HepG2 (cell line): ENCODE results near the gene GGCT. TPM values are rescaled to one million over a fixed set of nuclear protein-coding genes. Genes with fewer than 3 reads are reported as not detected.
A peak's percentile ranks its signal among the peaks of the same experiment; 100 is the strongest.

Source experiments
- AHR ChIP-seq: IDR thresholded peaks from 2 replicates; pipeline ENCODE4 v1.6.1; 2018; ENCODE audit warnings: missing genetic modification reagents, missing compliant biosample characterization
- BCL3 ChIP-seq: sonication (generic); formaldehyde crosslinking; IDR thresholded peaks from 2 replicates; pipeline ENCODE4 v1.5.1; 2020; ENCODE audit warnings: mild to moderate bottlenecking, missing genetic modification reagents, moderate library complexity
- E2F1 ChIP-seq: sonication (generic); formaldehyde crosslinking; IDR thresholded peaks from 2 replicates; pipeline ENCODE4 v1.5.0; 2020; ENCODE audit warnings: missing genetic modification reagents
- ETV6 ChIP-seq: sonication (generic); formaldehyde crosslinking; conservative IDR thresholded peaks from 2 replicates; pipeline ENCODE4 v1.4.0; 2020; ENCODE audit warnings: missing genetic modification reagents
- HIVEP1 ChIP-seq: sonication (generic); formaldehyde crosslinking; IDR thresholded peaks from 2 replicates; pipeline ENCODE4 v1.4.0; 2020; ENCODE audit warnings: mild to moderate bottlenecking, missing genetic modification reagents
- HOXA7 ChIP-seq: sonication (generic); formaldehyde crosslinking; IDR thresholded peaks from 2 replicates; pipeline ENCODE4 v1.8.1; 2022; ENCODE audit warnings: mild to moderate bottlenecking, missing genetic modification reagents, moderate library complexity
- KDM5A ChIP-seq: fragments of 200-600 bp; sonication (generic); IDR thresholded peaks from 2 replicates; pipeline ENCODE4 v1.7.0; 2018; ENCODE audit warnings: antibody characterized with exemption, mild to moderate bottlenecking, low read length, borderline replicate concordance
- KLF16 ChIP-seq, 2 experiments: sonication (generic) in 1 of 2; formaldehyde crosslinking in 1 of 2; IDR thresholded peaks; 2 replicates each; pipeline versions ENCODE4 v1.6.1 to v1.8.0; 2016 to 2023; ENCODE audit warnings: missing genetic modification reagents in 2 of 2, missing compliant biosample characterization in 1 of 2
- MED8 ChIP-seq: sonication (generic); formaldehyde crosslinking; IDR thresholded peaks from 2 replicates; pipeline ENCODE4 v1.8.1; 2023; ENCODE audit warnings: mild to moderate bottlenecking, missing genetic modification reagents; ENCODE audit not compliant: insufficient replicate concordance
- MYPOP ChIP-seq: sonication (generic); formaldehyde crosslinking; IDR thresholded peaks from 2 replicates; pipeline ENCODE4 v1.8.1; 2023; ENCODE audit warnings: mild to moderate bottlenecking, moderate library complexity, missing genetic modification reagents
- NFYC ChIP-seq: IDR thresholded peaks from 2 replicates; pipeline ENCODE4 v1.6.1; 2016; ENCODE audit warnings: missing genetic modification reagents, missing compliant biosample characterization
- NR2C2 ChIP-seq: sonication (generic); formaldehyde crosslinking; IDR thresholded peaks from 2 replicates; pipeline ENCODE4 v1.4.0; 2020; ENCODE audit warnings: missing genetic modification reagents, mild to moderate bottlenecking, moderate library complexity, borderline replicate concordance
- PAWR ChIP-seq: sonication (generic); formaldehyde crosslinking; IDR thresholded peaks from 2 replicates; pipeline ENCODE4 v1.4.0; 2020; ENCODE audit warnings: missing genetic modification reagents, mild to moderate bottlenecking, borderline replicate concordance
- PITX1 ChIP-seq: sonication (generic); formaldehyde crosslinking; IDR thresholded peaks from 2 replicates; pipeline ENCODE4 v1.5.1; 2020; ENCODE audit warnings: mild to moderate bottlenecking, missing genetic modification reagents
- SIN3A ChIP-seq: IDR thresholded peaks from 2 replicates; pipeline ENCODE4 v1.6.1; 2011; ENCODE audit warnings: low read depth, mild to moderate bottlenecking, control low read depth, low read length, borderline replicate concordance
- SIX4 ChIP-seq: sonication (generic); formaldehyde crosslinking; IDR thresholded peaks from 2 replicates; pipeline ENCODE4 v1.4.0; 2020; ENCODE audit warnings: missing genetic modification reagents
- SMYD3 ChIP-seq: sonication (generic); formaldehyde crosslinking; IDR thresholded peaks from 2 replicates; pipeline ENCODE4 v1.8.1; 2023; ENCODE audit warnings: mild to moderate bottlenecking, missing genetic modification reagents
- SP5 ChIP-seq: IDR thresholded peaks from 2 replicates; pipeline ENCODE4 v1.6.1; 2016; ENCODE audit warnings: low read depth, borderline replicate concordance
- ZMYM4 ChIP-seq: sonication (generic); formaldehyde crosslinking; IDR thresholded peaks from 2 replicates; pipeline ENCODE4 v1.8.1; 2023; ENCODE audit warnings: mild to moderate bottlenecking, missing genetic modification reagents
- ZNF275 ChIP-seq: sonication (generic); formaldehyde crosslinking; IDR thresholded peaks from 2 replicates; pipeline ENCODE4 v1.8.0; 2022; ENCODE audit warnings: missing genetic modification reagents, mild to moderate bottlenecking, inconsistent platforms, borderline replicate concordance
- ZNF331 ChIP-seq: sonication (generic); formaldehyde crosslinking; IDR thresholded peaks from 2 replicates; pipeline ENCODE4 v1.4.0; 2020; ENCODE audit warnings: missing genetic modification reagents
- ZNF335 ChIP-seq: sonication (generic); formaldehyde crosslinking; IDR thresholded peaks from 2 replicates; pipeline ENCODE4 v1.4.0; 2020; ENCODE audit warnings: missing genetic modification reagents
- ZNF451 ChIP-seq: sonication (generic); formaldehyde crosslinking; IDR thresholded peaks from 2 replicates; pipeline ENCODE4 v1.5.0; 2020; ENCODE audit warnings: mild to moderate bottlenecking, missing genetic modification reagents
- ZNF552 ChIP-seq: sonication (generic); formaldehyde crosslinking; IDR thresholded peaks from 2 replicates; pipeline ENCODE4 v1.9.0; 2022; ENCODE audit warnings: missing genetic modification reagents, mild to moderate bottlenecking, borderline replicate concordance
- ZSCAN20 ChIP-seq: sonication (generic); formaldehyde crosslinking; IDR thresholded peaks from 2 replicates; pipeline ENCODE4 v1.4.0; 2020; ENCODE audit warnings: missing genetic modification reagents, mild to moderate bottlenecking, borderline replicate concordance
- polyA plus RNA-seq, 8 experiments: library from polyadenylated mRNA; depleted of rRNA in 3 of 8; stranded (reverse) in 7 of 8; unstranded in 1 of 8; fragments of >200 nt; fragmentation: Illumina TruSeq in 4 of 8; extraction: Trizol in 4 of 8; gene quantifications; 2 replicates each; pipeline versions ENCODE4 v1.2.1 to v1.2.3, GENCODE V29; 2011 to 2016; ENCODE audit warnings: low read depth in 4 of 8, missing spikeins in 1 of 8, mixed read lengths in 1 of 8; ENCODE audit not compliant: insufficient read depth in 1 of 8
- total RNA-seq, 5 experiments: library from RNA; depleted of rRNA; stranded (reverse); fragments of >200 nt; fragmentation: Illumina TruSeq; extraction: Trizol; gene quantifications; 2 replicates each; pipeline ENCODE4 v1.2.3, GENCODE V29; 2016; ENCODE audit warnings: low read depth in 1 of 5

GGCT gene
- total and polyA plus RNA-seq, 2 of the 13 experiments (the other 11 are each of a cell fraction or from before 2014, with no cell fraction given), result 19.5 to 78.3 TPM

- no peak for TF ChIP-seq SIX4 (CRISPR knock-in tag)
- TF ChIP-seq ZNF451 (CRISPR knock-in tag), result peak; percentile 85
- peak; percentile 91; the same call in 1 of the 2 replicates for TF ChIP-seq SIN3A
- TF ChIP-seq ETV6 (CRISPR knock-in tag), result peak; percentile 64; the same call in 1 of the 2 replicates
- peak; percentile 83 for TF ChIP-seq E2F1 (CRISPR knock-in tag)
- 0 out of 2 replicates have a peak, but pooled peaks have one; percentile 9 for TF ChIP-seq NR2C2 (CRISPR knock-in tag)
- TF ChIP-seq KDM5A, result peak; percentile 35; the same call in 1 of the 2 replicates
- TF ChIP-seq ZNF331 (CRISPR knock-in tag), result peak; percentile 36; the same call in 1 of the 2 replicates
- 0 out of 2 replicates have a peak, but pooled peaks have one; percentile 15 for TF ChIP-seq PAWR (CRISPR knock-in tag)
- peak; percentile 66 for TF ChIP-seq HIVEP1 (CRISPR knock-in tag)
- TF ChIP-seq MYPOP, result peak; percentile 90
- TF ChIP-seq MED8 (CRISPR knock-in tag), result no peak
- no peak for TF ChIP-seq AHR (CRISPR knock-in tag)
- peak; percentile 31; the same call in 1 of the 2 replicates for TF ChIP-seq SP5 (CRISPR knock-in tag)
- 0 out of 2 replicates have a peak, but pooled peaks have one; percentile 56 for TF ChIP-seq ZSCAN20 (CRISPR knock-in tag)
- TF ChIP-seq ZNF275 (CRISPR knock-in tag), result 0 out of 2 replicates have a peak, but pooled peaks have one; percentile 63
- TF ChIP-seq BCL3 (CRISPR knock-in tag), result peak; percentile 83; the same call in 1 of the 2 replicates
- peak; percentile 92 for TF ChIP-seq ZMYM4 (CRISPR knock-in tag)
- no peak for TF ChIP-seq PITX1 (CRISPR knock-in tag)
- peak in 1 of 2 experiments; percentile 60; a peak in 2 of 4 replicates for TF ChIP-seq KLF16 (CRISPR knock-in tag; IDR thresholded peaks at IDR 0.05)
- TF ChIP-seq HOXA7, result no peak
- TF ChIP-seq ZNF335 (CRISPR knock-in tag), result peak; percentile 45; the same call in 1 of the 2 replicates
- TF ChIP-seq ZNF552 (CRISPR knock-in tag), result 0 out of 2 replicates have a peak, but pooled peaks have one; percentile 22
- peak; percentile 62; the same call in 1 of the 2 replicates for TF ChIP-seq SMYD3 (CRISPR knock-in tag)
- TF ChIP-seq NFYC, result peak; percentile 96
Measured at GRCh38 chr7:30504301-30505173, at the start of gene GGCT (continued).
